GM13977 (cell line): Measurements from ENCODE around the gene PXDC1.
"Not testable (repeated sequence)": the region's sequence is repeated elsewhere in the genome, so short reads cannot be mapped to it uniquely, and the experiment has no call there.

Source experiments
- DNase-seq: peaks from one replicate; pipeline ENCODE4 v3.0.0; 2012; ENCODE audit warnings: low spot score
- CTCF ChIP-seq: IDR thresholded peaks from 2 replicates; pipeline ENCODE4 v1.5.1; 2012; ENCODE audit warnings: mild to moderate bottlenecking, control low read depth; ENCODE audit not compliant: insufficient read depth; ENCODE audit errors: extremely low read depth, missing control alignments
- in situ Hi-C: fragments of 300-500 bp; cut with MboI; formaldehyde crosslinking; loops from one replicate; pipeline ENCODE4 v1.12.0; 2022; ENCODE audit warnings: low sequenced_read_pairs, low pct_unique_long_range_greater_than_20kb, mixed read lengths, inconsistent platforms; ENCODE audit not compliant: unreplicated experiment

Gene PXDC1

GRCh38 chr6:3724451-3725144, 26.9 kb downstream of the PXDC1 start:
- in situ Hi-C loops: loop anchor here (25.0 kb wide), 2 partner anchors 438 to 612 kb away; partner anchors contain the start of gene BPHL
- DNase-seq: no peak
- no peak for TF ChIP-seq CTCF

GRCh38 chr6:3723966-3724365, 27.5 kb downstream of the PXDC1 start:
- DNase-seq: no peak
- TF ChIP-seq CTCF: no peak
- in situ Hi-C loops: no loop called here

GRCh38 chr6:3723251-3723650, 28.3 kb downstream of the PXDC1 start:
- TF ChIP-seq CTCF: no peak
- in situ Hi-C loops: no loop called here
- DNase-seq: no peak

GRCh38 chr6:3722785-3723184, 28.7 kb downstream of the PXDC1 start:
- DNase-seq: no peak
- in situ Hi-C loops: no loop called here
- TF ChIP-seq CTCF: no peak

- DNase-seq: no peak
- TF ChIP-seq CTCF: no peak
- in situ Hi-C loops: no loop called here
These were observed 29.5 kb downstream of the PXDC1 start for GRCh38 chr6:3721810-3722621.

GRCh38 chr6:3720770-3721169, 30.7 kb downstream of the PXDC1 start:
- in situ Hi-C loops, DNase-seq: not testable (repeated sequence)
